Cardiac septum (tissue), 1 donor: ENCODE measurements around the gene DHODH. TPM values are rescaled to one million over a fixed set of nuclear protein-coding genes. Genes with fewer than 3 reads are reported as not detected.
"Not testable (repeated sequence)": the region's sequence is repeated elsewhere in the genome, so short reads cannot be mapped to it uniquely, and the experiment has no call there.

ENCODE experiments used
- DNase-seq: peaks from one replicate; pipeline ENCODE4 v3.0.0-alpha.2; 2020; ENCODE audit warnings: low spot score
- intact Hi-C: fragments of 100-400 bp; cut with DNase I; formaldehyde crosslinking; loops from one replicate; pipeline ENCODE4 v1.14.0; 2022
- total RNA-seq: library from RNA; stranded (reverse); fragmentation: NEBNext Ultra II Directional; extraction: Animal tissue kit (Norgen Biotek cat#: 25700); gene quantifications from one replicate; pipeline ENCODE4 v1.2.1, GENCODE V29; 2021
- donor health status: DM: no; HTN: no; CAD: no.

Gene DHODH
- total RNA-seq, 1 donor from 2014 or later, result 7.3 TPM

- intact Hi-C loops, result no loop called here
- no peak for DNase-seq
Observed at GRCh38 chr16:72044825-72045359, 36.3 kb downstream of the DHODH start.

GRCh38 chr16:72049110-72049509 is 40.6 kb downstream of the DHODH start:
- intact Hi-C loops, result no loop called here
- no peak for DNase-seq

DNA sequence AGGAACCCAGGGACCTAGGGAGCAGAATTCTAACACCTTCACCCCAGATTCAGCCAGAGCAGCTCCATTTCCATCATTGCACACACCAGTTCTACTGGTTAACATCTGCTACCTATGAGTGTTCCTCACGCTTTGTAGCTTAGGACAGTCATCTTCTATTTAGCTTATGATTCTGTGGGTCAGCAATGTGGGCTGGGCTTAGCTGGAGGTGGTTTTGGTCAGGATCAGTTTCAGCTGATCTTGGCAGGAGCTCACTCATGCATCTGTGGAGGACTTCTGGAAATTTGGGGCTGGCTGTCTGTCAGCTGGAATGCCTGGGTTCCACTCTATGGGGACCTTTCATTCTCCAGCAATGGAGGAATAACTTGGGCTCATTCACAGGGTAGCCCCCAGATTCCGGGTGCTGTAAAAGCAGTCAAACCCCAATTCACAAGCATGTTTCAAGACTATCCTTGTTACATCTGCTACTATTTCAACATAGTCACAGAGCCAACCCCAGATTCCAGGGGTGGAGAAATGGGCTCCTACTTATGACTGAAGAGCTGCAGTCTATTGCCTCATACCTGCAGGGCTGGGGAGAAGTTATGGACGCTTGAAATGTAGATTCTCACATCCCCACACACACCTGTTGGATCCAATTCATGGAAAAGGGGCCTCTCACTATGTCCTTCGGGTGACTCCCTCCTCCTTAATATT is 42.4 kb downstream of the DHODH start:
- intact Hi-C loops, result no loop called here
- DNase-seq, result no peak

GRCh38 chr16:72051818-72052217 is 43.3 kb downstream of the DHODH start:
- DNase-seq, result no peak
- intact Hi-C loops, result no loop called here

- intact Hi-C loops, DNase-seq: not testable (repeated sequence)
Observed at GRCh38 chr16:72054254-72054847, 45.8 kb downstream of the DHODH start, which contains the start of gene HP. Gene HP (plus strand): TSS chr16:72054505. CDS start chr16:72054653, 148 bp downstream.

- intact Hi-C loops, result no loop called here
Observed at GRCh38 chr16:72055911-72056310, 47.4 kb downstream of the DHODH start.

GRCh38 chr16:72057313-72057712 is 48.8 kb downstream of the DHODH start:
- intact Hi-C loops, DNase-seq: not testable (repeated sequence)

More at GRCh38 chr16:72055911-72056310, 47.4 kb downstream of the DHODH start:
- DNase-seq, result no peak

DNA sequence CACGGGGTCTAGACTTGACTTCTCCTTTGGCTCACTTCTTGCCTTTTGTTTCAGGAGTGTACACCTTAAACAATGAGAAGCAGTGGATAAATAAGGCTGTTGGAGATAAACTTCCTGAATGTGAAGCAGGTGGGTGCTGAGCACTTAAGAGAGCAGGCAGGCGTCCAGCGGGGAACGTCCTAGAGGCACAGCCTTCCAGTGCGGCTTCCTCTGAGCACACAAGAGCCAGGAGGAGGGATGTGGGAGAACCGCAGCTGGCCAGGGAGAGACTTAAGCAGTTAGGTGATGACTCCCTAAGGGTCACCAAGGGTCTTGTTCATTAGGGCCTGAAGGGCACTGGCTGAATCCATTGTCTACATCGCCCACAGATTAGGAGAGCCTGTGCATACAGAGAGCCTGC is 50.5 kb downstream of the DHODH start:
- intact Hi-C loops, DNase-seq: not testable (repeated sequence)

- intact Hi-C loops, result no loop called here
Observed at GRCh38 chr16:72060405-72060804, 51.9 kb downstream of the DHODH start.

DNA sequence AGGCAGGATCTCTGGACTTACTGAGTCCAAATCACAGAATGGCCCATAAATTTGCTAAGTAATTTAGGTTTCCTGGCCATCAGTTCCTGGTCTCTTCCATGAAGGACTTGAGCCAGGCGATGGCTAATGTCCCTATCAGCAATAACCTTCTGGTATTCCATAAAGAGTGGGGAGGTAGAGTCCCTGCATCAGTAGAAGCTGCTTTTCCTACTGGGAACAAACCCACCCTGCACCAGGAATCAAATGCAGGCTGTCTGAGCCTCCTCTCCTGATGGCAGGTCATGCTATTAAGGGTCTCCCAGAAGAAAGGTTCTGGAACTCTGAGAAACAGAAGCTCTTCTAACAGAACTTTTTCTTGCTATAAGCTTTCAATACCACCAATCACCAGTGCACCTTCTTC is 53.0 kb downstream of the DHODH start:
- intact Hi-C loops, result no loop called here
- no peak for DNase-seq

More at GRCh38 chr16:72060405-72060804, 51.9 kb downstream of the DHODH start:
- DNase-seq, result no peak

DNA sequence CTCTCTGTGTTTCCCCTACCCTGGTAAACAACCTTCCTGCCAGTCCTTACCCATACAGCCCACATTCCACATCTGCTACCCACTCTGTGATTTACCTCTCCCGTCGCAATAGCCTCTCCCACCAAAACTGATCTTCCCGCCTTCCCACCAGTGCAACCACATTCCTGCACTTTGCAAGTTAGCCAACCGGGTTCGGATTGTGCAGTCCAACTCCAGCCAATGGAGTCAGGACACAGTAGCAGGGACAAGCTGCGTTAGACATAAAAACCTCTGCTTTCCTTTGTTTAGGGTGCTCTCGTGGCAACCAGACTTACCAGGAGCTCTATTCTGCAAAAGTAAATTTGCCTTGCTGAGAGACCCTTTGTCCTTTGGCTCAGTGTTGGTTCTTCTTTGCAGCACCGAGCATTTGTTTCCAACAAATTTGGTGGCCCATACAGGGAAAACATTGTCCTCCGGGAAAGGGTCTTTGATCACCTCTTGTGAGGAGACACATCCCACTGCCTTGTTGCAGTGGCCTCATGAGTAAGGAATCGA is 55.9 kb downstream of the DHODH start:
- DNase-seq, result no peak
- intact Hi-C loops, result no loop called here

- DNase-seq, result no peak
Observed at GRCh38 chr16:72066747-72067146, 58.2 kb downstream of the DHODH start.

DNA sequence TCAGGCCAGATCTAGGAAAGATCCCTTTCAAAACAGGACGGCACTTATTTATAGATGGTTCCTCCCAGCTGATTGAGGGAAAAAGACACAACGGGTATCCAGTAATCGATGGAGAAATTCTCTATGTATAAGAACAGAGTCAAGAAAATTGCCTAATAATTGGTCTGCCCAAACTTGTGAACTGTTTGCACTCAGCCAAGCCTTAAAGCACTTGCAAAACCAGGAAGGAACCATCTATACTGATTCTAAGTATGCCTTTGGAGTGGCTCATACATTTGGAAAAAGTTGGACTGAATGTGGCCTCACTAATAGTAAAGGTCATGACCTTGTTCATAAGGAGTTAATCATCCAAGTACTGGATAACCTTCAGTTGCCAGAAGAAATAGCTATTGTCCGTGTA is 60.4 kb downstream of the DHODH start:
- no peak for DNase-seq
- intact Hi-C loops, result no loop called here

More at GRCh38 chr16:72066747-72067146, 58.2 kb downstream of the DHODH start:
- intact Hi-C loops, result no loop called here

GRCh38 chr16:72072514-72073342 is 64.2 kb downstream of the DHODH start:
- intact Hi-C loops, result no loop called here
- DNase-seq, result no peak

DNA sequence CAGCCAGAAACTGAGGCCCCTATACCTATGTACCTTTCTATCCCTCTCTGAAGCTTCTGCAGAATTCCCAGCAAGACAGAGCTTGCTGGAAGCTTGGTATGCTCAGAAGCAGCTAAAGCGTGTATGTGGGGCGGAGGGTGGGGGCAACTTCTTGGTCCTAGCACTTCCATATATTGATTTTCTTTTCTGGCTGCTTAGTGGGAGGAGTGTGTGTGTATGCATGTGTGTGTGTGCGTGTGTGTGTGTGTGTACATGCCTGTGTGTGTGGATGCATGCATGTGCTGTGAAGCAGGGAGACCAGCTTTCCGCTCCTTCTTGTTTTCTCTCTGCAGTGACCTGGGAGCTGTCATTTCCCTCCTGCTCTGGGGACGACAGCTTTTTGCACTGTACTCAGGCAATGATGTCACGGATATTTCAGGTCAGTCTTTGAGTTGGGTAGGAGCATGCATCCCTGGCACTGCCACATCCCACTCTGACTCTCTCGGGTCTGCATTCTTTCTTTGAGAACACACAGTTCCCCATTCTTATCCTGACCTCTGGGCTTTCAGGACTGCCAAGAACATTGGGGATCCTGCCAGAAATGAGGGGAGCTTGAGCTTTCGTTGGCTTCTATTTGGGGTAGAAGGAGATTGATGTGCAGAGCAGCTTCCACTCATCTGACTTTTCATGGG is 65.2 kb downstream of the DHODH start:
- intact Hi-C loops, result no loop called here
- DNase-seq, result no peak

GRCh38 chr16:72075067-72075466 is 66.5 kb downstream of the DHODH start:
- DNase-seq, intact Hi-C loops: not testable (repeated sequence)
